Endothelial cell of umbilical vein (primary cell): ENCODE results near the gene FOXN1. TPM values are rescaled to one million over a fixed set of nuclear protein-coding genes. Genes with fewer than 3 reads are reported as not detected.

Experiments
- BruUV-seq: library from RNA; stranded (reverse); fragments of 400-500 nt; replicated peaks from 2 replicates; lab custom pipeline; 2021; lab: Mats Ljungman, UMichigan
- CTCF ChIA-PET: fragments of 300-600, 350-600 bp; sonication (Branson Sonifier 250); formaldehyde crosslinking; loops from one replicate; lab custom pipeline; 2021; ENCODE audit warnings: antibody characterized with exemption, inconsistent platforms; lab: Charles Lee
- POLR2A ChIA-PET: fragments of 300-600, 350-600 bp; sonication (Branson Sonifier 250); formaldehyde crosslinking; loops from one replicate; lab custom pipeline; 2021; ENCODE audit warnings: antibody characterized with exemption, inconsistent platforms; lab: Charles Lee
- DNase-seq: peaks from one replicate; pipeline ENCODE4 v3.0.0-alpha.2; 2011; ENCODE audit warnings: low read depth, low spot score
- FAIRE-seq: peaks from 2 replicates; lab custom pipeline; 2011; peaks lifted over from hg19 to GRCh38; lab: Jason Lieb, UNC
- H2AFZ ChIP-seq: 2 replicates; pipeline ENCODE4 v1.6.0; 2012; ENCODE audit warnings: low read depth, low read length, control low read depth, inconsistent platforms
- H3K27ac ChIP-seq: 2 replicates; pipeline ENCODE4 v1.5.1; 2011; ENCODE audit warnings: low read depth, mild to moderate bottlenecking, control low read depth, low read length, moderate library complexity; ENCODE audit not compliant: insufficient read depth
- H3K27me3 ChIP-seq, 2 experiments: 2 replicates each; pipeline versions ENCODE4 v1.6.0 to v1.6.1; 2011; ENCODE audit warnings: low read length in 2 of 2, mixed read lengths in 1 of 2; ENCODE audit not compliant: control insufficient read depth in 2 of 2, insufficient read depth in 2 of 2
- H3K36me3 ChIP-seq, 2 experiments: 2 replicates in 1 of 2; 3 replicates in 1 of 2; pipeline ENCODE4 v1.5.1; 2011; ENCODE audit warnings: low read length in 2 of 2, mild to moderate bottlenecking in 1 of 2, moderate library complexity in 1 of 2; ENCODE audit not compliant: control insufficient read depth in 2 of 2, insufficient read depth in 2 of 2; ENCODE audit errors: extremely low read depth in 1 of 2
- H3K4me1 ChIP-seq: 3 replicates; pipeline ENCODE4 v1.5.1; 2011; ENCODE audit warnings: mild to moderate bottlenecking, low read length; ENCODE audit not compliant: control insufficient read depth, insufficient read depth; ENCODE audit errors: extremely low read depth
- H3K4me2 ChIP-seq: 2 replicates; pipeline ENCODE4 v1.6.1; 2011; ENCODE audit warnings: low read length, control low read depth, mixed read lengths; ENCODE audit not compliant: insufficient read depth
- H3K4me3 ChIP-seq, 3 experiments: fragments of 200-600 bp in 1 of 3; sonication (generic), shearing (Covaris generic) in 1 of 3; replicated peaks in 1 of 3; 2 replicates each; pipeline ENCODE4 v1.5.1; 2011 to 2016; ENCODE audit warnings: control low read depth in 3 of 3, low read length in 3 of 3, mild to moderate bottlenecking in 2 of 3, inconsistent platforms in 1 of 3, low read depth in 1 of 3, moderate library complexity in 1 of 3; ENCODE audit not compliant: insufficient read depth in 1 of 3
- H3K79me2 ChIP-seq: 2 replicates; pipeline ENCODE4 v1.6.0; 2012; ENCODE audit warnings: low read length, inconsistent platforms; ENCODE audit not compliant: control insufficient read depth, insufficient read depth
- H3K9ac ChIP-seq: replicated peaks from 2 replicates; pipeline ENCODE3; 2011; ENCODE audit warnings: low read length, control low read depth; ENCODE audit not compliant: insufficient read depth; ENCODE audit errors: extremely low read depth
- H3K9me1 ChIP-seq: replicated peaks from 3 replicates; pipeline ENCODE4 v1.6.0; 2011; ENCODE audit warnings: mild to moderate bottlenecking, low read length; ENCODE audit not compliant: control insufficient read depth, insufficient read depth; ENCODE audit errors: extremely low read depth
- H3K9me3 ChIP-seq: replicated peaks from 2 replicates; pipeline ENCODE4 v1.5.1; 2012; ENCODE audit warnings: low read length, inconsistent platforms; ENCODE audit not compliant: control insufficient read depth, insufficient read depth
- H4K20me1 ChIP-seq: replicated peaks from 2 replicates; pipeline ENCODE3; 2011; ENCODE audit warnings: mild to moderate bottlenecking, low read length; ENCODE audit not compliant: control insufficient read depth, insufficient read depth; ENCODE audit errors: extremely low read depth
- EZH2 ChIP-seq: IDR thresholded peaks from 2 replicates; pipeline ENCODE4 v1.6.1; 2012; ENCODE audit warnings: borderline replicate concordance, low read depth, mild to moderate bottlenecking, moderate library complexity, low read length, inconsistent platforms; ENCODE audit not compliant: severe bottlenecking
- FOS ChIP-seq: IDR thresholded peaks from 2 replicates; pipeline ENCODE4 v1.6.1; 2011; ENCODE audit warnings: mild to moderate bottlenecking, low read length, moderate library complexity, borderline replicate concordance; ENCODE audit not compliant: insufficient read depth
- GATA2 ChIP-seq: IDR thresholded peaks from 2 replicates; pipeline ENCODE4 v1.7.0; 2011; ENCODE audit warnings: low read depth, mild to moderate bottlenecking, moderate library complexity, mixed read lengths, low read length; ENCODE audit not compliant: insufficient read length, insufficient read depth
- JUN ChIP-seq: IDR thresholded peaks from 2 replicates; pipeline ENCODE4 v1.6.1; 2011; ENCODE audit warnings: borderline replicate concordance, low read depth; ENCODE audit not compliant: insufficient read length, insufficient read depth
- MYC ChIP-seq: IDR thresholded peaks from one replicate; pipeline ENCODE4 v1.6.1; 2011; ENCODE audit warnings: mild to moderate bottlenecking, low read depth, low read length
- POLR2A ChIP-seq: IDR thresholded peaks from 2 replicates; pipeline ENCODE4 v1.6.1; 2012; ENCODE audit warnings: low read depth, mild to moderate bottlenecking, control low read depth, low read length
- POLR2AphosphoS5 ChIP-seq: IDR thresholded peaks from 2 replicates; pipeline ENCODE4 v1.6.1; 2012; ENCODE audit warnings: low read depth, mild to moderate bottlenecking, control low read depth, low read length, moderate library complexity; ENCODE audit not compliant: insufficient read depth
- dilution Hi-C: fragments of 300-500 bp; cut with MboI; formaldehyde crosslinking; loops from one replicate; pipeline ENCODE4 v1.15.0; 2019; ENCODE audit warnings: low sequenced_read_pairs; ENCODE audit not compliant: extremely low pct_ligation_motif_present
- intact Hi-C: fragments of 100-400 bp; cut with micrococcal nuclease; formaldehyde crosslinking; loops from one replicate; pipeline ENCODE4 v1.10.0; 2022
- polyA plus RNA-seq, 4 experiments: library from polyadenylated mRNA; depleted of rRNA in 3 of 4; stranded (reverse) in 3 of 4; unstranded in 1 of 4; fragments of >200 nt; gene quantifications; 2 replicates each; pipeline versions ENCODE4 v1.2.1 to v1.2.3, GENCODE V29; 2011 to 2012; ENCODE audit warnings: missing spikeins in 1 of 4
- total RNA-seq: library from RNA; stranded (reverse); gene quantifications from 2 replicates; pipeline ENCODE4 v1.2.3, GENCODE V29; 2021
- TF ChIP-seq, protein P1 (sequence below): IDR thresholded peaks from 2 replicates; pipeline ENCODE4 v1.6.1; 2011; ENCODE audit not compliant: insufficient read depth, insufficient read length
- TF ChIP-seq, protein P2 (sequence below), 2 donors: IDR thresholded peaks; 1 replicate in 1 of 2; 2 replicates in 1 of 2; pipeline ENCODE4 v1.5.1; 2011; ENCODE audit warnings: low read length in 2 of 2, mild to moderate bottlenecking in 2 of 2, moderate library complexity in 2 of 2, control low read depth in 1 of 2, inconsistent platforms in 1 of 2, low read depth in 1 of 2; ENCODE audit not compliant: insufficient read depth in 1 of 2; ENCODE audit errors: extremely low read depth in 1 of 2

The FOXN1 gene
- total and polyA plus RNA-seq, 2 donors (not counting 3 experiments of a cell fraction or from before 2014, with no cell fraction given): not detected

DNA sequence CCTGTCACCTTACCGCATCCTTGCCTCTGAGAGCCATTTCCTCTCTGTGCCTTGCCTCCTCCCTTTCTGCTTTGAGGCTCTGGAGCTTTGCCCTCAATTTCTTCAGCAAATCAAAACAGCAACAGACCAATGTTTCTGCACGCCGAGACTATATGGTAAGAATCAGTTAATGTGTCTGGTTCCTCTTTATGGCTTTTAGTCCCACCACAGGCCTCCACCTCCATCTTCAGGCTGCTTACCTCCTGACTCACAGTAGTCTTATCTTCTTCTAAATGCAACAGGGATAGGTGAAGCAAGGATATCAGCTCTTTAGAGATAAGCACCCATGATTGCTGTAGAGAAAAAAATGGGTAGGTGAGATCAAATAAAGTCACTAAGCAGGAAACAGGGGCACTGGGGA, 79.7 kb downstream of the FOXN1 start:
- dilution Hi-C loops: no loop called here
- Histone ChIP-seq H3K36me3 (peaks cover 16 to 29% of the 10 kb centered on the region in 2 experiments), H4K20me1 (no peaks in the 10 kb centered on the region), H3K4me1 (no peaks in the 10 kb centered on the region), H3K9me3 (no peaks in the 10 kb centered on the region), H3K4me3 (no peak overlapping the region), H3K27me3 (no peaks in the 10 kb centered on the region), H3K79me2 (peaks cover 5% of the 10 kb centered on the region), H3K4me2 (no peak overlapping the region), H3K9ac (no peak overlapping the region), H2AFZ (no peak overlapping the region), H3K9me1 (no peaks in the 10 kb centered on the region), H3K27ac (no peak overlapping the region)
- CTCF ChIA-PET: no interaction called here
- intact Hi-C loops: no loop called here
- DNase-seq: no peak
- POLR2A ChIA-PET: no interaction called here
- TF ChIP-seq MYC (no peak), POLR2AphosphoS5 (no peak), JUN (no peak), POLR2A (no peak), EZH2 (no peak), FOS (no peak), GATA2 (no peak)
- TF ChIP-seq, protein P1, sequence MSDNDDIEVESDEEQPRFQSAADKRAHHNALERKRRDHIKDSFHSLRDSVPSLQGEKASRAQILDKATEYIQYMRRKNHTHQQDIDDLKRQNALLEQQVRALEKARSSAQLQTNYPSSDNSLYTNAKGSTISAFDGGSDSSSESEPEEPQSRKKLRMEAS: no peak
- TF ChIP-seq, protein P2, sequence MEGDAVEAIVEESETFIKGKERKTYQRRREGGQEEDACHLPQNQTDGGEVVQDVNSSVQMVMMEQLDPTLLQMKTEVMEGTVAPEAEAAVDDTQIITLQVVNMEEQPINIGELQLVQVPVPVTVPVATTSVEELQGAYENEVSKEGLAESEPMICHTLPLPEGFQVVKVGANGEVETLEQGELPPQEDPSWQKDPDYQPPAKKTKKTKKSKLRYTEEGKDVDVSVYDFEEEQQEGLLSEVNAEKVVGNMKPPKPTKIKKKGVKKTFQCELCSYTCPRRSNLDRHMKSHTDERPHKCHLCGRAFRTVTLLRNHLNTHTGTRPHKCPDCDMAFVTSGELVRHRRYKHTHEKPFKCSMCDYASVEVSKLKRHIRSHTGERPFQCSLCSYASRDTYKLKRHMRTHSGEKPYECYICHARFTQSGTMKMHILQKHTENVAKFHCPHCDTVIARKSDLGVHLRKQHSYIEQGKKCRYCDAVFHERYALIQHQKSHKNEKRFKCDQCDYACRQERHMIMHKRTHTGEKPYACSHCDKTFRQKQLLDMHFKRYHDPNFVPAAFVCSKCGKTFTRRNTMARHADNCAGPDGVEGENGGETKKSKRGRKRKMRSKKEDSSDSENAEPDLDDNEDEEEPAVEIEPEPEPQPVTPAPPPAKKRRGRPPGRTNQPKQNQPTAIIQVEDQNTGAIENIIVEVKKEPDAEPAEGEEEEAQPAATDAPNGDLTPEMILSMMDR (IDR thresholded peaks at IDR 0.05; ENCODE audit: extremely low read depth in 1 of 2, insufficient read depth in 1 of 2, low read depth in 1 of 2, low read length in 2 of 2): no peak
- no peak for FAIRE-seq
- no TSS peak for BruUV-seq

Other genes with a start within 250 kb of the FOXN1 start
- 43.5 and 51.7 TPM in 2 replicates for gene TMEM97, start 187.1 kb upstream of the FOXN1 start, total RNA-seq
- 27.0 and 30.7 TPM in 2 replicates for gene TMEM97, start 187.1 kb upstream of the FOXN1 start, polyA plus RNA-seq
- 36.3 and 45.0 TPM in 2 replicates for gene IFT20, start 170.9 kb upstream of the FOXN1 start, total RNA-seq
- 19.2 and 26.5 TPM in 2 replicates for gene IFT20, start 170.9 kb upstream of the FOXN1 start, polyA plus RNA-seq
- gene TNFAIP1, start 170.6 kb upstream of the FOXN1 start, total RNA-seq: 79.5 and 89.6 TPM in 2 replicates
- gene TNFAIP1, start 170.6 kb upstream of the FOXN1 start, polyA plus RNA-seq: 85.7 and 101 TPM in 2 replicates
- gene POLDIP2, start 148.8 kb upstream of the FOXN1 start, total RNA-seq: 81.0 and 85.2 TPM in 2 replicates
- 82.6 and 90.3 TPM in 2 replicates for gene POLDIP2, start 148.8 kb upstream of the FOXN1 start, polyA plus RNA-seq
- not detected in 2 replicates for gene SEBOX, start 141.1 kb upstream of the FOXN1 start, total RNA-seq
- not detected in 2 replicates for gene SEBOX, start 141.1 kb upstream of the FOXN1 start, polyA plus RNA-seq
- gene VTN, start 136.0 kb upstream of the FOXN1 start, total RNA-seq: not detected in 2 replicates
- gene VTN, start 136.0 kb upstream of the FOXN1 start, polyA plus RNA-seq: 0.68 and 1.1 TPM in 2 replicates
- 4.6 and 7.0 TPM in 2 replicates for gene SARM1, start 134.7 kb upstream of the FOXN1 start, total RNA-seq
- 5.6 and 7.0 TPM in 2 replicates for gene SARM1, start 134.7 kb upstream of the FOXN1 start, polyA plus RNA-seq
- 1.8 and 4.1 TPM in 2 replicates for gene SLC46A1, start 100.1 kb upstream of the FOXN1 start, total RNA-seq
- gene SLC46A1, start 100.1 kb upstream of the FOXN1 start, polyA plus RNA-seq: 2.2 and 2.6 TPM in 2 replicates
- gene SLC13A2, start 32.7 kb upstream of the FOXN1 start, total RNA-seq: not detected in 2 replicates
- gene SLC13A2, start 32.7 kb upstream of the FOXN1 start, polyA plus RNA-seq: not detected in 2 replicates
- 26.3 and 28.1 TPM in 2 replicates for gene UNC119, start 46.3 kb downstream of the FOXN1 start, total RNA-seq
- gene UNC119, start 46.3 kb downstream of the FOXN1 start, polyA plus RNA-seq: 67.8 and 76.9 TPM in 2 replicates
- 68.6 and 71.3 TPM in 2 replicates for gene PIGS, start 65.2 kb downstream of the FOXN1 start, total RNA-seq
- gene PIGS, start 65.2 kb downstream of the FOXN1 start, polyA plus RNA-seq: 110 and 111 TPM in 2 replicates
- gene ALDOC, start 70.5 kb downstream of the FOXN1 start, total RNA-seq: 7.2 and 9.0 TPM in 2 replicates
- gene ALDOC, start 70.5 kb downstream of the FOXN1 start, polyA plus RNA-seq: 18.9 and 20.3 TPM in 2 replicates
- gene SPAG5, start 92.7 kb downstream of the FOXN1 start, total RNA-seq: 85.4 and 90.6 TPM in 2 replicates
- 25.9 and 31.7 TPM in 2 replicates for gene SPAG5, start 92.7 kb downstream of the FOXN1 start, polyA plus RNA-seq
- gene RSKR, start 107.8 kb downstream of the FOXN1 start, total RNA-seq: 19.9 and 20.1 TPM in 2 replicates
- gene RSKR, start 107.8 kb downstream of the FOXN1 start, polyA plus RNA-seq: 10.0 and 10.5 TPM in 2 replicates
- 164 and 165 TPM in 2 replicates for gene BLTP2, start 138.8 kb downstream of the FOXN1 start, total RNA-seq
- gene BLTP2, start 138.8 kb downstream of the FOXN1 start, polyA plus RNA-seq: 91.4 and 119 TPM in 2 replicates
- gene SDF2, start 155.6 kb downstream of the FOXN1 start, total RNA-seq: 52.6 and 56.4 TPM in 2 replicates
- gene SDF2, start 155.6 kb downstream of the FOXN1 start, polyA plus RNA-seq: 77.9 and 101 TPM in 2 replicates
- 70.4 and 79.2 TPM in 2 replicates for gene SUPT6H, start 155.9 kb downstream of the FOXN1 start, total RNA-seq
- gene SUPT6H, start 155.9 kb downstream of the FOXN1 start, polyA plus RNA-seq: 33.9 and 34.9 TPM in 2 replicates
- 2.1 and 2.6 TPM in 2 replicates for gene PROCA1, start 205.5 kb downstream of the FOXN1 start, total RNA-seq
- gene PROCA1, start 205.5 kb downstream of the FOXN1 start, polyA plus RNA-seq: 2.0 and 2.1 TPM in 2 replicates
- gene RAB34, start 211.5 kb downstream of the FOXN1 start, total RNA-seq: 62.3 and 87.1 TPM in 2 replicates
- gene RAB34, start 211.5 kb downstream of the FOXN1 start, polyA plus RNA-seq: 113 and 116 TPM in 2 replicates
- 1,554 and 1,573 TPM in 2 replicates for gene RPL23A, start 213.6 kb downstream of the FOXN1 start, total RNA-seq
- 717 and 827 TPM in 2 replicates for gene RPL23A, start 213.6 kb downstream of the FOXN1 start, polyA plus RNA-seq
- 1.8 and 2.6 TPM in 2 replicates for gene TLCD1, start 219.9 kb downstream of the FOXN1 start, total RNA-seq
- 6.8 and 8.1 TPM in 2 replicates for gene TLCD1, start 219.9 kb downstream of the FOXN1 start, polyA plus RNA-seq
- 3.0 and 3.1 TPM in 2 replicates for gene NEK8, start 222.4 kb downstream of the FOXN1 start, total RNA-seq
- gene NEK8, start 222.4 kb downstream of the FOXN1 start, polyA plus RNA-seq: 3.2 and 3.6 TPM in 2 replicates
- gene TRAF4, start 237.7 kb downstream of the FOXN1 start, total RNA-seq: 81.9 and 83.9 TPM in 2 replicates
- gene TRAF4, start 237.7 kb downstream of the FOXN1 start, polyA plus RNA-seq: 79.5 and 97.3 TPM in 2 replicates